GM12873 (cell line): Measurements from ENCODE around the gene WRAP73.
A peak's percentile ranks its signal among the peaks of the same experiment; 100 is the strongest.

ENCODE experiments used
- TF ChIP-seq, protein P1 (sequence below): IDR thresholded peaks from 2 replicates; pipeline ENCODE4 v1.5.1; 2012; ENCODE audit warnings: low read depth, mild to moderate bottlenecking, moderate library complexity, low read length, control low read depth; ENCODE audit not compliant: insufficient read depth; ENCODE audit errors: missing control alignments

Gene WRAP73

DNA sequence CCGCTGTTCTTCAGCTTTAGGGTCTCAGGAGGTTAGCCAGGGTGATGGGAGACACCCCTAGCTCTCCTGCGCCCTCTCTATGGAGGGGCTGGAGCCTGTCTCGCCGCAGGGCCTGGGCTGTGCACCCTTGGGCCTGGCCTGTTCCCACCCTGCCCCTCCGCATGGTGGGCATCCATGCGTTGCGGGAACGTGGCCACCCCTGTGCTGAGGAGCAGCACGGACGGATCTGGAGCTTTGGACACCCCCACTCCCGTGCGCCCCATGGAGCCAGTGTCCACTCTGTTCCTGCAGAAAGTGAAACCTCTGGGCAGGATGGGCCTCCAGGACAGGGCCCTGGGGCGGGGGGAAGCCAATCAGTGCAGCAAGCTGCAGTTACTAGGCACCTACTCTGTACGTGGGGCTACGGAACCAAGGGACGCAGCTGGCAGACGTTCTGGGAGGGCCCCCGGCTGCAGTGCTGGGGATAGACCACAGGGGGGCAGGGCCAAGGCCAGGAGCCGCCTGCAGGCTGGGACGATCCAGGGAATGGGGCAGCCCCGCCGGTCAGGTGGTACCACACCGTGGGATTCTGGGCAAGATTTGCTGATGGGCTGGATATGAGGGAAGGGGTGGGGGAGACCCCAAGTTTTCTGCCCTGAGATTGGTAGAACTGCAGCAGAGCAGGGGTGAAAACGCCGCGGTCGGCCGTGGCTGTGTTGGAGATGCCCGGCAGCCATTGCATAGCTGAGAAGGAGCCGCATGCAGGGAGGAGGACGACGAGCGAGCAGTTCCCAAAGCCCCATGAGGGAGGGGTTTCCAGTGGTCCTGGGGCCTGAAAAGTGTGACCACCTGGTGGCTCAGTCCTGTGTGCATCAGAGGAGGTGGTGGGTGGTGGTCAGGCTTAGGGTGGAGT, 45.7 kb upstream of the WRAP73 start:
- TF ChIP-seq, protein P1, sequence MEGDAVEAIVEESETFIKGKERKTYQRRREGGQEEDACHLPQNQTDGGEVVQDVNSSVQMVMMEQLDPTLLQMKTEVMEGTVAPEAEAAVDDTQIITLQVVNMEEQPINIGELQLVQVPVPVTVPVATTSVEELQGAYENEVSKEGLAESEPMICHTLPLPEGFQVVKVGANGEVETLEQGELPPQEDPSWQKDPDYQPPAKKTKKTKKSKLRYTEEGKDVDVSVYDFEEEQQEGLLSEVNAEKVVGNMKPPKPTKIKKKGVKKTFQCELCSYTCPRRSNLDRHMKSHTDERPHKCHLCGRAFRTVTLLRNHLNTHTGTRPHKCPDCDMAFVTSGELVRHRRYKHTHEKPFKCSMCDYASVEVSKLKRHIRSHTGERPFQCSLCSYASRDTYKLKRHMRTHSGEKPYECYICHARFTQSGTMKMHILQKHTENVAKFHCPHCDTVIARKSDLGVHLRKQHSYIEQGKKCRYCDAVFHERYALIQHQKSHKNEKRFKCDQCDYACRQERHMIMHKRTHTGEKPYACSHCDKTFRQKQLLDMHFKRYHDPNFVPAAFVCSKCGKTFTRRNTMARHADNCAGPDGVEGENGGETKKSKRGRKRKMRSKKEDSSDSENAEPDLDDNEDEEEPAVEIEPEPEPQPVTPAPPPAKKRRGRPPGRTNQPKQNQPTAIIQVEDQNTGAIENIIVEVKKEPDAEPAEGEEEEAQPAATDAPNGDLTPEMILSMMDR = peak; percentile 84

DNA sequence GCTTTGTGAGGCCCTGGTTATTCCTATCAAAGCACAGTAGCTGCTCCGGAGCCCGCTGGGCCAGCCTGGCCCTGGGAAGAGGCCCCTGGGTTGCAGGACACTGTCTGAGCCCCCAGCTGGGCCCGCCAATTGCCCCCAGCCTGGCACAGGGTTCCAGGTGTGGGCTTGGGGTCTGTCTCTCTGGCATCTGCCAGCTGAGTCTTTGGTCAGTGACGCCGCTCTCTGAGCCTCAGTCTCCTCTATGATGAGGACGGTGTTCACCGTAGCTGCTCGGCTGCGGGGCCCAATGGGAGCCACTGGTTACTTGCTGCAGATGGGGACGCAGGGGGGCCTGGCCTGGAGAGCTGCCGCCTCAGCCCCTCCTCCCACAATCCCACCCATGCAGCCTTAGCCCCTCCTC, 43.4 kb upstream of the WRAP73 start:
- TF ChIP-seq, protein P1 = no peak

DNA sequence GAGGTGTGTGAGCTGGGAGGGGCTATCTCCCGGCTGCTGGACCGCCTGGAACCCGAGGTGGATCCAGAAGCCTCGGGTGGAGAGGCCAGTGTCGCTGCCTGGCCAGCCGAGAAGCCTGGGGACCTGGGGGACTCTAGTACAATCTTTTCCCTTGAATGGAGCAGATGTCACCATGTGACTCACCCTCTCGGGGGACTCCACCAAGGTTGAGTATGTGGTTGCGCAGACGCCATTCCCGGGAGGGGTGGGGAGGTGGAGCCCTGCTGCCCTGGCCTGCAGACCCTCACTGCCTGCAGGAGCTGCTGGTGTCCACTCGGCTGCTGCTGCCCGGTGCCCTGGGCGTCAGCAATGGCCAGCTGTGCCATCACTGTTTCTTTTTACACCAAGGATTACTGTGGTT, 42.7 kb upstream of the WRAP73 start:
- TF ChIP-seq, protein P1 = no peak

DNA sequence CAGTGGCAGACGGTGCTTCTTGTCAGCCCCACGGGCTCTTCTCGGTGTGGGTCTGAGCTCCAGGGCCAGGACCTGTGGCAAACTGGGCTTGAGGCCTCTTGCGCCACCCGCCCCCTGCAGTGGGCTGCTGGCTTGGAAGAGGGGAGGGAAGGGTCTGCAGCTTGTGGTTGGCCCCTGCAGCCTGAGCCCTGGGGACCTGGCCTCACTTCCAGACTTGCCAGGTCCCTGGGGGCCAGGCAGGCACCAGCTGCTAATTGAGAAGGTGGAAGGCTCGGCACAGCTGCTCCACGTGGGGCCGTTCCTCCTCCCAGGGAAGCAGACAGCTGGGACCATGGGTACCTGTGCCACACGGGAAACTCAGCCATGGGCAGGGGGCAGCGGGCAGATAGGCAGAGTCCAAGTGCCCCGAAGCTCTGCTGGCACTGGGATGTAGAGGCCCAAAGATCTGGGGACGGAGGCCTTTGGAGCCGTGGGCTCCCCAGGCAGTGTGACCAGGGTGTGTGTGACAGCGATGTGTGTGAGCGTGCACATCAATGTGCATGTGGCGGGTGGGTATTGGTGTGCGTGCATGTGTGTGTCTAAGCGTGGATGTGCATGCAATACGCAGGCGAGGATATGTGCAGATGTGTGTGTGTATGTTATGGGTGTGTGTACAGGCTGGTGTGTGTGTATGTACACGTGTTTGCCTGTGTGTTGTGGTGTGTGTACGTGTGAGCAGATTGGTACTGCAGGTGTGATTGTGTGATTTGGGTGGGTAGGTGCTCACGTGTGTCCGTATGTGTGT, 41.7 kb upstream of the WRAP73 start:
- TF ChIP-seq, protein P1 = no peak

DNA sequence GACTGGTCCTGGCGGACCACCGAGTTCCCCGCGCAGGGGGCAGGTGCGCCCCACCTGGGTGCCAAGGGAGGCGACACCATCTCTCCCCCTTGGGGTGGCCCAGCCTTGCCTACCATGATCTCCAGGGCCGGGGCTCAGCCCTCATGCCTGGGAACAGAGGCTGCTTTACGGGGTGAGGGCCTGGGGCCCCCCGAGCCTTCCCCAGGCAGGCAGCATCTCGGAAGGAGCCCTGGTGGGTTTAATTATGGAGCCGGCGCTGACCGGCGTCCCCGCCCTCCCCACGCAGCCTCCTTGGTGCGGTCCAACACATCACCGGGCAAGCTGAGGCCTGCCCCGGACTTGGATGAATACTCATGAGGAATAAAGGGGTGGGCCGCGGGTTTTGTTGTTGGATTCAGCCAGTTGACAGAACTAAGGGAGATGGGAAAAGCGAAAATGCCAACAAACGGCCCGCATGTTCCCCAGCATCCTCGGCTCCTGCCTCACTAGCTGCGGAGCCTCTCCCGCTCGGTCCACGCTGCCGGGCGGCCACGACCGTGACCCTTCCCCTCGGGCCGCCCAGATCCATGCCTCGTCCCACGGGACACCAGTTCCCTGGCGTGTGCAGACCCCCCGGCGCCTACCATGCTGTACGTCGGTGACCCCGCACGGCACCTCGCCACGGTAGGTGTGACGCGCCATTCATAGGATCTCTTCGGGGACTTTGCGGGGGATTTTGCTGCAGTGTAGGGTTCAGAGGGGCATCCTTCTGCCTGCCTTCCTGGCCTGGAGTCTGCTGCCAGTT, 40.6 kb upstream of the WRAP73 start:
- TF ChIP-seq, protein P1 = no peak

DNA sequence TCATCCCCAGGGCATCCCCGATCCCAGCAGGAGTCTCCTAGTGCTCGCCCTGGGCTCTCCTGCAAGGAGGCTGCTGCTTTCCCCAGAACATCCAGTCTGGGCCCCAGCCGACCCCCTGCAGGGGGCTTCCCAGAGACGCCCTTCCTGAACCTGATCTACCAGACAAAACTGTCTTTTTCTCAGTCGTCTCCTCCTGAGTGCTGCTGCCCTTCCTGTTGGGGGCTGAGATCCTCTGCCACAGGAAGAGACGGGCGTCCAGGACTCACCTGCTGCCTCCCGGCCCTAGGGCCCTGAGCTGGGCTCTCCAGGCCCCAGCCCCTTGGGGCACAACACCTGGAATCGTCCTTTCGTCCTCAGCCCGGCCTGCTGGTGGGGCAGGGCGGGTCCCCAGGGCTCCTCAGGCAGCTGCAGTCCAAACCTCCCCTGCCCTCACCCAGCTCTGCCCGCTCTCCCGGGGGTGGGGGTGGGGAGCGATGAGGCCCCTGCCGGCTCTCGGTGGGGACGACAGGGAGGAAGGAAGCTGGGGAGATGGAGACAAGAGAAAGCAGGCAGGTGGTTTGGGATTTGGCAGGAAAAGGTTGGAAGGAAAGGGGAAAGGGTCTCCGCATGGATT, 39.3 kb upstream of the WRAP73 start:
- TF ChIP-seq, protein P1 = no peak
